Stimulated activated CD8-positive, alpha-beta memory T cell treated with anti-CD3 and anti-CD28 coated beads, Interleukin-15, amount 100 ng/mL, for 1 hour (primary cell): ENCODE measurements around the gene POGZ.
A peak's percentile ranks its signal among the peaks of the same experiment; 100 is the strongest.
"Not testable (repeated sequence)": the region's sequence is repeated elsewhere in the genome, so short reads cannot be mapped to it uniquely, and the experiment has no call there.

Source experiments
- DNase-seq: peaks from one replicate; pipeline ENCODE4 v3.0.0-alpha.2; 2020; ENCODE audit warnings: low read depth

The POGZ gene

DNA sequence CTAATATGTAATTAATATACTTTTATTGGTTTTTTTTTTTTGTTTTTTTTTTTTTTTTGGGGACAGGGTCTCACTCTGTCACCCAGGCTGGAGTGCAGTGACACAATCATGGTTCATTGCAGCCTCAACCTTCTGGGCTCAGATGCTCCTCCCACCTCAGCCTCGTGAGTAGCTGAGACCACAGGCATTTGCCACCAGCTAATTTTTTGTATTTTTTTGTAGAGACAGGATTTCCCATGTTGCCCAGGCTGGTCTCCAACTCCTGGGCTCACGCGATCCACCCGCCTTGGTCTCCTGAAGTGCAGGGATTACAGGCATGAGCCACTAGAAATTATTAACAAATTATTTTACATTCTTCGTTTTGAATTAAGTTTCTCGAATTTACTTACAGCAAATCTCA, 16.8 kb upstream of the POGZ start:
- DNase-seq, result no peak

DNA sequence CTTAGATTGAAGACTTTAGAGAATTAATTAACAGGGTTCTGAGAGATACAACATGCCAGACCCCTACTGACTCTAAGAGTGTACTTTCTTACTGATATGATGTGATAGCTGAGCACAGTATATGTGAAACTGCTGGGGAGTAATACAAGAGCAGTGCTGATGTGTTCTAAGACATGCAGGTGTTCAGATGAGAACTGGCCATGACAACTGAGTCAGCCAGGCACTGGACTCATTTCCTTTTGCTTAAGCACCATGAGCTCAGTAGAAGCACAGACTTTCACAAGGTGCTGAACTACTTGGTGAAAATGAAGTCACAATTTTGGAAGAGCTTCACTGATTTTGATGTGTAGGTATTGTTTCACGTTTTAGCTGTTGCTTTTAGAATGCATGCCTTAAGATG, 15.9 kb upstream of the POGZ start:
- DNase-seq, result no peak

DNA sequence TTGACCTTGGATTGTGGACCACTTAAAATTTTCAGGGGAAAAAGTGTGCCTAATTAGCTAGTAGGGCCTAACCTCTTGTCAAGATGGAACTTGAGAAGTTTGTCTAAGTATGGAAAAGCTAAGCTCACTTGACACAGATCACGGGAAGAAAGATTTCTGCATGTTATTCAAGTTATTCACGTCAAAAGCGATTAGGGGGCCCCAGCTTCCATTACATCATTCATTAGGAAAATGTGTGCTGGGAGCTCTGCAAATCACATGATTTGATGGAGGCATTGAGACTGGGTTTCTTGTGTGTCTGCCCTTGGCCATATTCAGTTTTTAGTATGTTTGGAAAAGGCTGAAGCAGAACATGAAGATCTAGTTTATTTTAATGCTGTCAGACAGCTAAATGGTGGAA, 15.5 kb upstream of the POGZ start:
- no peak for DNase-seq

DNA sequence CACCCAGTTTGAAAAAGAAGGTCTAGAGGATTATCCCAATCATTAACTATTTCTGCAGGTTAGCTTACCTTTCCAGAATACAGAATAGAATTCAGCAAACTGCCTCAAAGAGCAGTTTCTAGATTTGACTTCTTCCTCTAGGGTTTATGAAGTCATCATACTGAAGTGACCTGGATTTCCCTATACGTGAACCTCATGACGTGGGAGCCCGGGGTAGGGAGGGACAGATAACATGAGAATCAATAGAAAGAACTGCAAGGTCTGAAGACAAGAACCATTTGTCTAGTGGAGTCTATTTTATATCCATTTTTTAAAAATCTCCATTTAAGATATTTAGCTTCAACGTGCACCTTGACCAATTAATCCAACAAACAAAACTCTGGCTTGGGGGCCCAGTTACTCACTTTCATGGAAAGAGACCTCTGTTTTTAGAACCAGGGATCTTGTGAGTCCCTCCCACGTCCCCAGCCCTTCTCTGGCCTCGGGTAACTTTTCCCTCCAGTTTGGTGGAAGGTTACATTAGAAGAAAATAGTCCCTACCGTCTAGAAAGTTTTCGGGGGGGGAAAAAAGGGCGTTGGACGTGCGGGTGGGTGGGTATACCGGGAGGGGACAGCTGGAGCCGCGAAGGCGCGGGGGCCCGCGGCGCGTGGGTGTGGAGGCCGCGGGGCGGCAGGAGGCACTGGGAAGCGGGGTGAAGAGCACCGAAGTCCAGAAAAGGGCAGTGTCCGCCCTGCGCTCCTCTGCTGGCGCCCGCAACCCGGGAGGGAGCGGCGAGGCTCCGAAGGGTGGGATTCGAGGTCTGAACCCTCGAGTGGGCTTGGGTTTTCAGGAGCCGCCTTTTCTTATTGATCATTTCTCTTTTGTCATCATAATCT, 13.8 kb upstream of the POGZ start:
- DNase-seq, result no peak

DNA sequence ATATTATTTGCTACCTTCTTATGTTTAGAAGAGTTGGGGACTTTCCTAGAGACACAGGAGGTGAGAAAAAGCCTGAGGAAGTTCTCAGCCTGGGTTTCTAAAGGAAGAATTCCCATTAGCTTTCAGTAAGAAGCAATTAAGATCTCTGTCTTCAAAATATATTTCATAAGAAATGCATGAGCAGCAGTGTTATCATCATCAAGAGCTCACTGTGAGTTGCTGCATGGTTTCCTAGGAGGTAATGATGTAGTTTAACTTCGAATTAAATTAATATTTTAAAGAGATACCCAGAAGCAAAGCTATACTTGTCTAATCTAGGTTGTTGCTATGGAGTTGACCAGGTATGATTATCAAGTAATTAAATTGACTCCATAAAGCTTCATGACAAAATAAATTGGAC, 5.7 kb upstream of the POGZ start:
- no peak for DNase-seq

DNA sequence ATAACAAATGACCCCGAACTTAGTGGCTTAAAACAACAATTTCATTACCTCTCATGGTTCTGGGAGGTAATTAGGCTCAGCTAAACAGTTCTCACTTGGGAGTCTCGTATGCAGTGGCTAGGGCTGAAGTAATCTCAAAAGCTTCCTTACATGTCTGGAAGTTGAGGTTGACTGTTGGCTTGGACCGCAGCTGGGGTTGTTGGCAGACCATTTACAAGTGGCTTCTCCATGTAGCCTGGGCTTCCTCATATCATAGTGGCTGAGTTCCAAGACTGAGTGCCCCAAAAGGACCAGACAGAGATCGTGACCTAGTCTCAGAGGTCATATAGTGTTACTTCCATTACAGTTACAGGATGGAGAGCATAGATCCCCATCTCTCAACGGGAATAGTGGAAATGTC, 2.4 kb upstream of the POGZ start:
- DNase-seq, result no peak

DNA sequence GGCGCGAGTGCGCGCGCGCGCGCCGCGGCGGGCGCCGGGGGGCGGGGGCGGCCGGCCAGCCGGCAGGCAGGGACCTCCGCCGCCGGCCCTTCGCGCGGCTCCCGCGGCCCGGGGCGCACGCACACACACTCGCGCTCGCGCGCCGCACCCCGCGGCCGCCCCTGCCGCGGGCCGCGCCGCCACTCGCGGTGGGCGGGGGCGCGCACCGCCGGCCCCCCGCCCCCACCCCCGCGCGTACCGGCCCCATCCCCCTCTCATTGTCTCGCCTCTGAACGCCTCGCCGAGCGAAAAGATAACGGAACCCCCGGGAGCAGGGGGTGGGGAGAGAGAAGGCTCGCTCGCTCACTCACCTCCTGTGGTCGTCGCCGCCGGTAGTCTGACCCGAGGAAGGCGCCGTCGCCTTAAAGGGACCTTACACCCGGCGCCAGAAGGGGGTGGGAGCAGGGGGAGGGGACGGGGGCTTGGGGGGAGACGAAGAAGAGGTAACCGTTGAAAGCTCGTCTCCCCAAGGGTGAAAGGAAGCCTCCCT, 428 bp downstream of the POGZ start:
- no peak for DNase-seq

DNA sequence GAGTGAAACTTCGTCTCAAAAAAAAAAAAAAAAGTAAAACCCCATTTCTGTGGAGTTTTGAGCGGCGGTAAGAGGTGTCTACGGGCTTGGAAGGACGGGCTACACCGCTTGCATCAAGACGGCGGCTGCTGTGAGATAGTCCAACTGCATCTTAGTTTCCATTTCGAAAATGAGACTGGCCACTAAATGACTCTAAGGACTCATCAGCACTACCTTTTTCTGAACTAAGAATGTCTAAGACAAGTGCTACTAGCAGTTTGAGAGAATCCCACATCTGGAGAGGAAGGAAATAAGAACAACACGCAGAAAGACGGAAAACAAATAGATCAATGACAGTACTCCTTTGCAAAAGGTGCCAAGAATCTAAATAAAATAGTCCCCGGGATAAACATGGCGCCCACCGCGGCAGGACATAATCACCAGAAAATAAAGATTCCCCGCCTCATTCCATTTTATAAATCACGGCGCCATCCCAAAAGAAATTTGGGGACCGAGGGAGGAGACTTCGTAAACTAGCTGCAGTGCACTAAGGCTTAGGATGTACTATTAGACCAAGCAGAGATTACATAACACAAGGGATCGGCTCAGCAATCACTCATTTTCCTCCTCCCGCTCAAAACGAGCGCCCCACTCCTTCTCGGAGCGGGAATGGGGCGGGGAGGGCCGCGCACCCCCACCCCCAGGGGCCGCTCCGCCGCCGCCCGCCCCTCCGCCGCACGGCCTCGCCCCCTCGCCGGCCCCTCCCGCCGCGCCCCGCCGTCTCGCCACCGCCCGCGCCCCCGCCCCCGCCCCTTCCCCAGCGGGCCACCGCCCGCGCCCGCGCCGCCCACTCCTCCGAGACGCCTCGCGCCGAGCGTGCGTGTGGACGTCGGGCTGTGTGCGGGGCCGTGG, 1.1 kb downstream of the POGZ start:
- DNase-seq, result no peak

DNA sequence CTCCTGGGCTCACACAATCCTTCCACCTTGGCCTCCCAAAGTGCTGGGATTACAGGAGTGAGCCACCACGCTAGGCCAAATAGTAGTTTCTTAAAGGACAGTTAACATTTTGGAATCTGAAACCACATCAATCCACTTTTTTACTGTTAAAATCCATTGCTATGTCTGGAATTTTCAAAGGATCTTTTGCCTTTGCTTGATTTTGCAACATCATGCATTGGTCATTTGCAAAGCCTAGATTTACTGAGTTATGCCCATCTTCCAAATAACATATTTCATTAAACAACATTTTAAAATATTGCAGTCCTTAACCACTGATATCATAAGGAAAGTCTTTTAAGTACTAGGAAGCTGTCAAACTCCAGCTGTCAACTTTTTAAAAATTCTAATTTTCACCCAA, 3.3 kb downstream of the POGZ start:
- DNase-seq, result no peak

DNA sequence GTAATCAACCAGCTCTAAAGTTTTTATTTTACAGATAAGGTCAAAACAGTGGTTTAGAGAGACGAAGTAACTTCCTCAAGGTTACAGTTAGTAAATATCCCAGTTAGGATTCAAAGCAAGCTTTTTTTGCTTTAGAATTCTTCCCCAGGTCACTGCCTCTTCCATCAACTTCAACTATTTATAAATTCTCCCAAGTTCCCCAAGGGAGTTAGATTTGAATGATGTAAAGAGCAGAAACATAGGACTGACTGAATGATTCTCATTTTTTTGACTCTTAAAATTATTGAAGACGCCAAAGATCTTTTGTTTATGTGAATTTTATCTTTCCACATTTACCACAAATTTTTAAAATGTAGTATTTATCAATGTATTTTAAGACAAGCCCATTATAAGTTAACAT, 4.1 kb downstream of the POGZ start:
- no peak for DNase-seq

DNA sequence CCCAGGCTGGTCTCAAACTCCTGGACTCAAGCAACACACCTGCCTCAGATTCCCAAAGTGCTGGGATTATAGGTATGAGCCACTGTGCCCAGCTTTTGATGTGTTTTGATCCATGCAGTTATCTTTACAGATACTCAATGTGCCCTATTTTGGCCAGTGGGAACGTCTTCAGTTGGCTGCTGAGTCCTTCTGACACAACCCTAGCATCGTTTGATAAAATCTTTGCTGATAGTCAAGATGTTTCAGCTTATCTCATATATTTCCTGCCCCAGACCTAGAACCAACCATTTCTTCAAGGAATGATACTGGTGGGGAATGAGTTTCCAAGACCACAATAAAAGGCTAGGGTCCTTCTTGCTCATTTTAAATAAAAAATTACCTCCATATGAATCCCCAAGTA, 11.6 kb downstream of the POGZ start:
- no peak for DNase-seq

DNA sequence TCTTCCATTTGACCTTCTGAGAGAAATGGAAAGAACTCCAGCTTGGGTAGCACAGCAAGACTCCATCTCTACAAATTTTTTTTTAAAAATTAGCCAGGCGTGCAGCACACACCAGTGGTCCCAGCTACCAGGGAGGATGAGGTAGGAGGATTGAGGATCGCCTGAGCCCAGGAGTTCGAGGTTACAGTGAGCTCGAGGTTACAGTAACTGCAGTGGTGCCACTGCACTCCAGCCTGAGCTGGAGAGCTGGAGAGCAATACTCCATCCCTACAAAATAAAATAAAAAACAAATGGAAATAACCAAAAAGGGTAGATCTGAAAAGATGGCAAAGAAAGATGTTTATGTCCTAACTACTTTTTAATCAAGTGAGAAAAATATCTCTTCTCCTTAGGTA, 14.5 kb downstream of the POGZ start:
- DNase-seq, result no peak

DNA sequence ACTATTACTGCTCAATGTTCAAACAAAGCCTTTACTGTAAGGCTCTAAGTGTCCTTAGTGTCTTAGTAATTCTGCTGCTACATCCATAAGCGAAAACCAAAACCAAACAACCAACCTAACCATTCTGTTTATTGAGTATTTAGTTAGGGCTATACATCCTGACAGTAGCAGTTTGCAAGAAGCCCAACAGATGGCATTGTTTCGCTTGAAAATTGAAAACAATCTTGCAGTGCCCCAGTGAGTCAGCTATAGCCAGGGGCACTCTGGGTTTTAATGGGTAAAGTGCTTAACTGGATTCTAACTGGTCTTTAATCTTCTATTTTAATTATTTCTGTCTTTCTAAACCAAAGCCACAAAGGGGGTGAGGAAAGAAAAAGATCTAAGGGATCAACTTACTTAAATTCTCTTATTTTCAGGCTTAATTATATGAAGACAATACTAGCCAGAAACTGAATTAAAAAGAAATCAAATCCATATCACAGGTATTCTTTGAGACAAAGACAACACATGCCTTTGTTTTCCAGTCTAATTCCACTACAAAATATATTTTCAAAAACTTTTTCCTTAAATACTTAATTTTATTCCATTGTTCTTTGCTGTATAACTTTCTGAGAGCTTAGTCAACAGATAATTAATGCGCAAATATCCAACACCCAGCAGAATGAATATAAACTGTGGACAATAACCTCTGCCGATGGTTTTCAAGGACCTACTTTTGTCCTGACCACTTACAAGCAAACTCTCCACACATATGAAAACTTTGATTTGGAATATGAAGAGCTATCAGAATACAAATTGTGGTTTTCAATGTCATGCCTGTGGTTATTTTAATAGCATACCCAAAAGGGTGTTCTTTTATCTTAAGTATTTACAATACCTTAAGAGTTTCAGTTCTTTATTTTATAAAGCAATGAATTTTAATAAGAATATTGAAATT, 15.2 kb downstream of the POGZ start:
- peak; percentile 49 for DNase-seq

DNA sequence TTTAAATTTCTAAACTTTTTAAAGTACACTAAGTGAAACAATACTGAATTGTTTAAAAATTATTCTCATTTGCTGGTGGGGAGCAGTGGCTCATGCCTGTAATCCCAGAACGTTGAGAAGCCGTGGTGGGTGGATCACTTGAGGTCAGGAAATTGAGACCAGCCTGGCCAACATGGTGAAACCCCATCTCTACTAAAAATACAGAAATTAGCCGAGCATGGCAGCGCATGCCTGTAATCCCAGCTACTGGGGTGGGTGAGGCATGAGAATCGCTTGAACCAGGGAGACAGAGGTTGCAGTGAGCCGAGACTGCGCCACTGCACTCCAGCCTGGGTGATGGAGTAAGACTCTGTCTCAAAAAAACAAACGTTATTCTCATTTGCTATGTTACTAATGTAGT, 21.9 kb downstream of the POGZ start:
- not testable (repeated sequence) for DNase-seq

DNA sequence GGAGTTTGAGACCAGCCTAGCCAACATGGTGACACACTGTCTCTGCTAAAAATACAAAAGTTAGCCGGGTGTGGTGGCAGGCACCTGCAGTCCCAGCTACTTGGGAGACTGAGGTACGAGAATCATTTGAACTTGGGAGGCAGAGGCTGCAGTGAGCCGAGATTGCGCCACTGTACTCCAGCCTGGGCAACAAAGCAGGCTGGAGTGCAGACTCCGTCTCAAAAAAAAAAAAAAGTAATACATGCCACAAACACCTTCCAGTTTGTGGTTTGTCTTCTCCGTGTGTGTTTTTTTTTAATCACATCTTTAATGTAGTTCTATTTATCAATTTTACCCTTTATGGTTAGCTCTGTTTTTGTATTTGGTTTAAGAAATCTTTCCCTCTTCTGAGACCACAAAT, 22.3 kb downstream of the POGZ start:
- DNase-seq, result no peak

DNA sequence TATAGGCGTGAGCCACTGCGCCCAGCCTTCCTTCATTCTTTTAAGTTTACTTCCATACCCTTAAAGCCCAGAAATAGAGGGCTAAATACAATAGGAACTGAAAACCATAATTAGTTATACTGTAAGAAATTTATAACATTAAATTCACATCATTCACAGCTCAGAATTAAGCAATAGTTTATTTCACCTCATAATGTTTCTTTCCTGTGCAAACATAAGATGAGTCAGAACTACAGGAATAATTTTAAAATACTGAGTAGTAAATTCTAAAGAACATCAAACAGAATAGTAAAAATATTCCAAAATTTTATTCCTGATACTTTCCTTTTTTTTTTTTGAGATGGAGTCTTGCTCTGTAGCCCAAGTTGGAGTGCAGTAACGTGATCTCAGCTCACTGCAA, 24.1 kb downstream of the POGZ start:
- DNase-seq, result no peak

DNA sequence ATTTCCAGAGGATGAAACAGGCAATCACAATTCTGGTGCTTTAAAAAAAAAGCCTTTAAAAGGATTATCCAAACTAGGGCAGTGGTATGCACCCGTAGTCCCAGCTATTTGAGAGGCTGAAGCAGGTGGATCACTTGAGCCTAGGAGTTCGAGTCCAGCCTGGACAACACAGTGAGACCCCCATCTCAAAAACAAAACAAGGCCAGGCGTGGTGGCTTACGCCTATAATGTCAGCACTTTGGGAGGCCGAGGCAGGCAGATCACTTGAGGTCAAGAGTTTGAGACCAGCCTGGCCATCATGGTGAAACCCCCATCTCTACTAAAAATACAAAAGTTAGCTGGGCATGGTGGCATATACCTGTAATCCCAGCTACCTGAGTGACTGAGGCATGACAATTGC, 25.5 kb downstream of the POGZ start:
- DNase-seq, result not testable (repeated sequence)

DNA sequence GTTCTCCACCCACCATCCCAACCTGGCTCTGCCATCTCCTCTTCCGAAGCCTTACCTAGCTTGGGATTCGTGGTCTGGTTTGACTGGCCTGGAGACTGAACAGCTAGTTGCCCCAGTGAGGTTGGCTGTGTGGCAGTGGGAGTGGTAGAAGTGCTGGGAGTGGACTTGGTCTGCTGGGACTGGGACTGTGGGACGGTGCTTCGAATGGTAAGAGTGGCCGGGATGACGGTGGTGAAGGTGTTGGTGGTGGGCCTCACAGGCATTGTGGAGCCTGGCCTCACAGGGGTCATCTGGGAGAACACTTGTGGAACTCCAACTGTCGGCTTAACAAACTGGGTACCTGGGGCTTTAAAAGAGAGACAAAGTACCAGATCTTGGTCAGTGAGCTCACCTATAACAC, 31.2 kb downstream of the POGZ start:
- no peak for DNase-seq

DNA sequence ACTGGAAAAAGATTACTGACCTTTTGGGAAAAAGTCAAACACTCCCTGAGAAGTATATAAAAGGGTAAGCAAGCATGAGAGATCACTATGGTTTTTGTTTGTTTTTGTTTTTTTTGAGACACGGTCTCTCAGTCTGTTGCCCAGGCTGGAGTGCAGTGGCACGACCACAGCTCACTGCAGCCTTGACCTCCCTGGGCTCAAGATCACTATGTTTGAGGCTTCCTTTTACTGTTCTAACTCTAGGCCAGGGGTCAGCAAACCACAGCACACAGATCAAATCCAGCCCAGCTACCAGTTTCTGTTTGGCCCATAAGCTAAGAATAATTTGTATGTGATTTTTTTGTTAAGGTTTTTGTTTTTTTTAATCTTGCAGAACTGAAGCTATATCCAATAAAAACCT, 34.2 kb downstream of the POGZ start:
- DNase-seq, result no peak

DNA sequence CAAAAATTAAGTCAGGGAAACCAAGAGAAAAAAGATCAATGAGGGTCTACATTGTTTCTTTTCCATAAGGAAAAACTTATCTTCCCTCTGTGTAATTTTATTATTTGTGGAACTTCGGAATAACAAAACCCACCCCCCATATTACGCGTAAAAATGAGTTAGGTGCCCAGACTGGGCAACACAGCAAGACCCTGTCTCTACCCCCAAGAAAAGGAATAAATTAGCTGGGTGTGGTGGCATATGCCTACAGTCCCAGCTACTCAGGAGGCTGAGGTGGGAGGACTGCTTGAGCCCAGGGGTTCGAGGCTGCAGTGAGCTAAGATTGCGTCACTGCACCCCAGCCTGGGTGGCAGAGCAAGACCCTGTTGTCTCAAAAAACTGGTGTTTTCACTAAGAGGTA, 39.5 kb downstream of the POGZ start:
- no peak for DNase-seq

DNA sequence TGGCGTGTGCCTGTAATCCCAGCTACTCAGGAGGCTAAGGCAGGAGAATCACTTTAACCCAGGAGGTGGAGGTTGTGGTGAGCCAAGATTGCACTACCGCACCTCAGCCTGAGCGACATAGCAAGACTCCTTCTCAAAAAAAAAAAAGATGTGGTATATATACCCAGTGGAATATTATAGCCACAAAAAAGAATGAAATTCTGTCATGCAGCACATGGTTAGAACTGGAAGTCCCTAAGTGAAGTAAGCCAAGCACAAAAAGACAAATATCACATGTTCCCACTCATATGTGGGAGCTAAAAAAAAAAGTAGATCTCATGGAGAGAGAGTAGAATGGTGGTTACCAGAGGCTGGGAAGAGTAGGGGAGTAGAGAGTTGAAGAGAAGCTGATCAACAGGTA, 41.2 kb downstream of the POGZ start:
- DNase-seq, result no peak

DNA sequence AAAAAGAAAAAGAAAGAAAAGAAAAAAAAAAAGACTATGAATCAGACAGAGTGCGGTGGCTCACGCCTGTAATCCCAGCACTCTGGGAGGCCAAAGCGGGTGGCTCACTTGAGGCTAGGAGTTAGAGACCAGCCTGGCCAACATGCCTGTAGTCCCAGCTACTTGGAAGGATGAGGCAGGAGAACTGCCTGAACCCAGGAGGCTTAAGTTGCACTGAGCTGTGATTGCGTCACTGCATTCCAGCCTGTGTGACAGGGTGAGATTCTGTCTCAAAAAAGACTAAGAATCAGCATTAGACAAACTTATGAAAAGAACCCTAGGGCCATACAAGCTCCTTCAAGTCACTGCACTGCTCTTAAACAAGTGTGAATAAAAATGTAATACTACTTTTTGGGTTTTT, 43.1 kb downstream of the POGZ start:
- DNase-seq, result no peak
